Measurements from ENCODE around the gene MRPL39.

Gene MRPL39

GRCh38 chr21:25566645-25567044 lies 40.6 kb downstream of the MRPL39 start:
- DNase-seq: no peak

- no peak for DNase-seq
These were observed 41.7 kb downstream of the MRPL39 start for GRCh38 chr21:25565272-25566211.

- DNase-seq: no peak
These were observed 42.8 kb downstream of the MRPL39 start for GRCh38 chr21:25564349-25564948.

GRCh38 chr21:25563361-25564116 lies 43.7 kb downstream of the MRPL39 start:
- DNase-seq: peak; percentile 45

- no peak for DNase-seq
These were observed 44.6 kb downstream of the MRPL39 start for GRCh38 chr21:25562660-25563059.

- peak; percentile 80 for DNase-seq
These were observed 45.3 kb downstream of the MRPL39 start for GRCh38 chr21:25561668-25562641.

- no peak for DNase-seq
These were observed 46.4 kb downstream of the MRPL39 start for GRCh38 chr21:25560891-25561290.

- no peak for DNase-seq
These were observed 47.0 kb downstream of the MRPL39 start for GRCh38 chr21:25560271-25560685.

GRCh38 chr21:25559746-25560145 lies 47.5 kb downstream of the MRPL39 start:
- DNase-seq: no peak

GRCh38 chr21:25558123-25558522 lies 49.2 kb downstream of the MRPL39 start:
- DNase-seq: no peak

GRCh38 chr21:25557180-25557579 lies 50.1 kb downstream of the MRPL39 start:
- peak; percentile 36 for DNase-seq

- peak; percentile 36 for DNase-seq
These were observed 51.2 kb downstream of the MRPL39 start for GRCh38 chr21:25556091-25556490.

GRCh38 chr21:25555492-25555891 lies 51.8 kb downstream of the MRPL39 start:
- DNase-seq: no peak

- no peak for DNase-seq
These were observed 54.4 kb downstream of the MRPL39 start for GRCh38 chr21:25552856-25553255.

GRCh38 chr21:25551569-25551968 lies 55.7 kb downstream of the MRPL39 start:
- no peak for DNase-seq

GRCh38 chr21:25550352-25551120 lies 56.7 kb downstream of the MRPL39 start:
- no peak for DNase-seq

- no peak for DNase-seq
These were observed 66.2 kb downstream of the MRPL39 start for GRCh38 chr21:25541042-25541441.

- no peak for DNase-seq
These were observed 67.7 kb downstream of the MRPL39 start for GRCh38 chr21:25539606-25540005.

GRCh38 chr21:25537174-25537573 lies 70.1 kb downstream of the MRPL39 start:
- no peak for DNase-seq

GRCh38 chr21:25536752-25537151 lies 70.5 kb downstream of the MRPL39 start:
- no peak for DNase-seq

- no peak for DNase-seq
These were observed 71.4 kb downstream of the MRPL39 start for GRCh38 chr21:25535849-25536248.
